Activated naive CD4-positive, alpha-beta T cell treated with anti-CD3 and anti-CD28 coated beads for 36 hours (primary cell): ENCODE results near the gene MYMK. TPM values are rescaled to one million over a fixed set of nuclear protein-coding genes. Genes with fewer than 3 reads are reported as not detected.

Experiments used
- CTCF ChIA-PET: fragments of 350-600 bp; sonication (Branson Sonifier 250); formaldehyde crosslinking; loops from one replicate; lab custom pipeline; 2021; ENCODE audit warnings: antibody characterized with exemption; lab: Charles Lee
- DNase-seq: peaks from one replicate; pipeline ENCODE4 v3.0.0-alpha.2; 2020
- H3K27ac Mint-ChIP-seq: one replicate; pipeline ENCODE4 v1.8.0; 2021; ENCODE audit warnings: mild to moderate bottlenecking, mixed read lengths
- H3K27me3 Mint-ChIP-seq: one replicate; pipeline ENCODE4 v1.8.0; 2021; ENCODE audit warnings: low read depth, mixed read lengths
- H3K36me3 Mint-ChIP-seq: one replicate; pipeline ENCODE4 v1.8.0; 2021; ENCODE audit warnings: low read depth, mixed read lengths
- H3K4me1 Mint-ChIP-seq: one replicate; pipeline ENCODE4 v1.8.0; 2021; ENCODE audit warnings: low read depth, mixed read lengths
- H3K4me3 Mint-ChIP-seq: one replicate; pipeline ENCODE4 v1.8.0; 2021; ENCODE audit warnings: mild to moderate bottlenecking, moderate library complexity, mixed read lengths
- H3K9me3 Mint-ChIP-seq: one replicate; pipeline ENCODE4 v1.8.0; 2021; ENCODE audit warnings: mixed read lengths
- intact Hi-C: fragments of 100-400 bp; cut with micrococcal nuclease; formaldehyde crosslinking; loops from one replicate; pipeline ENCODE4 v1.15.1; 2023
- total RNA-seq, 2 experiments: library from RNA; stranded (reverse); gene quantifications; one replicate each; pipeline ENCODE4 v1.2.3, GENCODE V29; 2021

The MYMK gene
- total RNA-seq, 2 experiments from 2014 or later = not detected

GRCh38 chr9:133468777-133469421, 55.9 kb downstream of the MYMK start:
- Mint-ChIP-seq H3K4me1 (no peaks in the 10 kb centered on the region), H3K27ac (no peak overlapping the region), H3K27me3 (no peaks in the 10 kb centered on the region), H3K36me3 (no peaks in the 10 kb centered on the region), H3K9me3 (no peaks in the 10 kb centered on the region), H3K4me3 (no peak overlapping the region)
- CTCF ChIA-PET = interaction anchor here (0.8 kb wide), 1 partner anchor 309 kb away, joined by 4 read pairs; no protein-coding TSS in a partner anchor
- intact Hi-C loops = no loop called here
- no peak for DNase-seq

- CTCF ChIA-PET = no interaction called here
- intact Hi-C loops = no loop called here
- Mint-ChIP-seq H3K4me1 (no peaks in the 10 kb centered on the region), H3K4me3 (no peak overlapping the region), H3K27ac (no peak overlapping the region), H3K36me3 (no peaks in the 10 kb centered on the region), H3K27me3 (no peaks in the 10 kb centered on the region), H3K9me3 (no peaks in the 10 kb centered on the region)
- no peak for DNase-seq
Measured at GRCh38 chr9:133468374-133468773, 56.4 kb downstream of the MYMK start.

GRCh38 chr9:133467101-133467500, 57.7 kb downstream of the MYMK start:
- Mint-ChIP-seq H3K4me1 (no peaks in the 10 kb centered on the region), H3K9me3 (no peaks in the 10 kb centered on the region), H3K27me3 (no peaks in the 10 kb centered on the region), H3K27ac (no peak overlapping the region), H3K4me3 (no peak overlapping the region), H3K36me3 (no peaks in the 10 kb centered on the region)
- no peak for DNase-seq
- intact Hi-C loops = no loop called here
- CTCF ChIA-PET = no interaction called here

GRCh38 chr9:133465984-133466383, 58.8 kb downstream of the MYMK start:
- no peak for DNase-seq
- CTCF ChIA-PET = no interaction called here
- Mint-ChIP-seq H3K4me3 (no peak overlapping the region), H3K9me3 (no peaks in the 10 kb centered on the region), H3K27ac (no peak overlapping the region), H3K4me1 (no peaks in the 10 kb centered on the region), H3K27me3 (no peaks in the 10 kb centered on the region), H3K36me3 (no peaks in the 10 kb centered on the region)
- intact Hi-C loops = no loop called here

GRCh38 chr9:133464638-133465037, 60.1 kb downstream of the MYMK start:
- DNase-seq = no peak
- CTCF ChIA-PET = no interaction called here
- intact Hi-C loops = no loop called here
- no peaks in the 10 kb centered on the region for H3K9me3 Mint-ChIP-seq
- H3K27me3 Mint-ChIP-seq = no peaks in the 10 kb centered on the region
- no peaks in the 10 kb centered on the region for H3K36me3 Mint-ChIP-seq
- H3K4me1 Mint-ChIP-seq = no peaks in the 10 kb centered on the region
- H3K4me3 Mint-ChIP-seq = no peak overlapping the region
- H3K27ac Mint-ChIP-seq = no peak overlapping the region

Other genes starting within 250 kb of the MYMK start
- gene ABO, start 249.8 kb downstream of the MYMK start, total RNA-seq = not detected
- 10 to 100 TPM; 13.6 to 13.8 TPM for gene SURF6, start 188.8 kb downstream of the MYMK start, total RNA-seq
- 10 to 100 TPM; 18.4 to 21.5 TPM for gene MED22, start 176.8 kb downstream of the MYMK start, total RNA-seq
- gene RPL7A, start 176.7 kb downstream of the MYMK start, total RNA-seq = 1,000 to 10,000 TPM; 3,985 to 4,111 TPM
- 10 to 100 TPM; 24.9 to 27.8 TPM for gene SURF1, start 168.5 kb downstream of the MYMK start, total RNA-seq
- gene SURF2, start 168.4 kb downstream of the MYMK start, total RNA-seq = 10 to 100 TPM; 15.0 to 16.2 TPM
- gene SURF4, start 148.9 kb downstream of the MYMK start, total RNA-seq = 100 to 1,000 TPM; 299 to 302 TPM
- under 1 TPM; 0.35 to 0.41 TPM for gene STKLD1, start 148.6 kb downstream of the MYMK start, total RNA-seq
- 10 to 100 TPM; 22.5 to 27.0 TPM for gene REXO4, start 106.9 kb downstream of the MYMK start, total RNA-seq
- 1 to 10 TPM; 3.0 to 3.2 TPM for gene ADAMTS13, start 102.6 kb downstream of the MYMK start, total RNA-seq
- under 1 TPM; 0.35 to 0.45 TPM for gene CACFD1, start 65.0 kb downstream of the MYMK start, total RNA-seq
- under 1 TPM; 0.62 to 0.83 TPM for gene SLC2A6, start 45.9 kb downstream of the MYMK start, total RNA-seq
- under 1 TPM; 0.14 to 0.17 TPM for gene ADAMTSL2, start 9.7 kb upstream of the MYMK start, total RNA-seq
- gene FAM163B, start 84.4 kb upstream of the MYMK start, total RNA-seq = not detected
- not detected for gene DBH, start 111.4 kb upstream of the MYMK start, total RNA-seq
- 1 to 10 TPM; 7.7 TPM for gene SARDH, start 213.4 kb upstream of the MYMK start, total RNA-seq